Stimulated activated memory B cell treated with anti-CD40 and anti-IgM and Interleukin-4, amounts not matched to agents 10 μg/mL and 1 μg/mL and 100 μg/mL, for 72 hours (primary cell): Measurements from ENCODE around the gene SETX.
A peak's percentile ranks its signal among the peaks of the same experiment; 100 is the strongest.
"Not testable (repeated sequence)": the region's sequence is repeated elsewhere in the genome, so short reads cannot be mapped to it uniquely, and the experiment has no call there.

Source experiments
- ATAC-seq: fragments of 150-1000 bp; cut with Tn5 transposase; 2 replicates; pipeline ENCODE4 v1.10.0; 2021
- H3K27ac Mint-ChIP-seq: one replicate; pipeline ENCODE4 v1.8.0; 2022; ENCODE audit warnings: mild to moderate bottlenecking, mixed read lengths
- H3K27me3 Mint-ChIP-seq: one replicate; pipeline ENCODE4 v1.8.0; 2022; ENCODE audit warnings: mixed read lengths
- H3K36me3 Mint-ChIP-seq: one replicate; pipeline ENCODE4 v1.8.0; 2022; ENCODE audit warnings: mixed read lengths
- H3K4me1 Mint-ChIP-seq: one replicate; pipeline ENCODE4 v1.8.0; 2022; ENCODE audit warnings: mixed read lengths
- H3K4me3 Mint-ChIP-seq: one replicate; pipeline ENCODE4 v1.8.0; 2022; ENCODE audit warnings: mild to moderate bottlenecking, moderate library complexity, mixed read lengths
- H3K9me3 Mint-ChIP-seq: one replicate; pipeline ENCODE4 v1.8.0; 2022; ENCODE audit warnings: mixed read lengths

The SETX gene, protein sequence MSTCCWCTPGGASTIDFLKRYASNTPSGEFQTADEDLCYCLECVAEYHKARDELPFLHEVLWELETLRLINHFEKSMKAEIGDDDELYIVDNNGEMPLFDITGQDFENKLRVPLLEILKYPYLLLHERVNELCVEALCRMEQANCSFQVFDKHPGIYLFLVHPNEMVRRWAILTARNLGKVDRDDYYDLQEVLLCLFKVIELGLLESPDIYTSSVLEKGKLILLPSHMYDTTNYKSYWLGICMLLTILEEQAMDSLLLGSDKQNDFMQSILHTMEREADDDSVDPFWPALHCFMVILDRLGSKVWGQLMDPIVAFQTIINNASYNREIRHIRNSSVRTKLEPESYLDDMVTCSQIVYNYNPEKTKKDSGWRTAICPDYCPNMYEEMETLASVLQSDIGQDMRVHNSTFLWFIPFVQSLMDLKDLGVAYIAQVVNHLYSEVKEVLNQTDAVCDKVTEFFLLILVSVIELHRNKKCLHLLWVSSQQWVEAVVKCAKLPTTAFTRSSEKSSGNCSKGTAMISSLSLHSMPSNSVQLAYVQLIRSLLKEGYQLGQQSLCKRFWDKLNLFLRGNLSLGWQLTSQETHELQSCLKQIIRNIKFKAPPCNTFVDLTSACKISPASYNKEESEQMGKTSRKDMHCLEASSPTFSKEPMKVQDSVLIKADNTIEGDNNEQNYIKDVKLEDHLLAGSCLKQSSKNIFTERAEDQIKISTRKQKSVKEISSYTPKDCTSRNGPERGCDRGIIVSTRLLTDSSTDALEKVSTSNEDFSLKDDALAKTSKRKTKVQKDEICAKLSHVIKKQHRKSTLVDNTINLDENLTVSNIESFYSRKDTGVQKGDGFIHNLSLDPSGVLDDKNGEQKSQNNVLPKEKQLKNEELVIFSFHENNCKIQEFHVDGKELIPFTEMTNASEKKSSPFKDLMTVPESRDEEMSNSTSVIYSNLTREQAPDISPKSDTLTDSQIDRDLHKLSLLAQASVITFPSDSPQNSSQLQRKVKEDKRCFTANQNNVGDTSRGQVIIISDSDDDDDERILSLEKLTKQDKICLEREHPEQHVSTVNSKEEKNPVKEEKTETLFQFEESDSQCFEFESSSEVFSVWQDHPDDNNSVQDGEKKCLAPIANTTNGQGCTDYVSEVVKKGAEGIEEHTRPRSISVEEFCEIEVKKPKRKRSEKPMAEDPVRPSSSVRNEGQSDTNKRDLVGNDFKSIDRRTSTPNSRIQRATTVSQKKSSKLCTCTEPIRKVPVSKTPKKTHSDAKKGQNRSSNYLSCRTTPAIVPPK (N-terminal part only)

DNA sequence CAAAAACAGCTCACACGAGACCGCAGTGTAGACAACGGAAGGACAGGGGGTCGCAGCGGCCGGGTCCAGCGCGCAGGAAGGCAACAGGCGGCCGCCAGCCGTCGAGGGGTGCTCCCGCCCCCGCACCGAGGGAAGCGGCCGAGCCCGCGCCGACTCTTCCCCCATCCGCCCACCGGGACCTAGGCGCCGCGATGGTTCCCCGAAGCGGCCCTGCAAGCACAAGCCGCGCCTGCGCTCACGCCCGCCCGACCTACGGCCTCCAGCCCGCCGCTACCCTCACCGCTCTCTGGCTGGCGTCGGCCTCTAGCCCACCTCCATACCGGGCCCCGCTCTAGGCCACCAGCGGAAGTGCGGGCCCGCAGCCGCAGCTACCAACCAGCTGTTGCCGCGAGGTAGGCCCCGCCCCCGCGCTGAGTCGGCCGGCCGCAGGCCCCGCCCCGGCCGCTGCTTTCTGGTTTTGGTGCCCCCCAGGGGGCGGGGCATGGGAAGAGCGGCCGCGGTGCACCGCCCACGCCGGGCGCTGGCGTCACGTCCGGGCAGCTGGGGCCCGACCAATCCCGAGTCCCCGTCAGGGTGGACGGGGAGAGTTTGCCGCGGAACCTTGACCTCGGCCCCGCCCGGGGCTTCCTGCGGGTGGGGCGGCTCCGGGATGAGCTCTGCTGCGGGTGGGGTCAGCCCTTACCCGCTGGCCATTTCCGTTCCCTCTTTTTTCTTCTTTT, at the start of gene SETX:
Gene SETX (minus strand): TSS at position 350 of the 719 bp plus-strand sequence. CDS start 5,558 bp downstream, outside the sequence.
- H3K36me3 Mint-ChIP-seq, result peaks cover 28% of the 10 kb centered on the region
- peak within 1 kb of the TSS; percentile 82 for H3K4me3 Mint-ChIP-seq
- H3K4me1 Mint-ChIP-seq, result peaks cover 44% of the 10 kb centered on the region
- no peaks in the 10 kb centered on the region for H3K27me3 Mint-ChIP-seq
- ATAC-seq, result peak; percentile 96
- H3K27ac Mint-ChIP-seq, result peak within 1 kb of the TSS; percentile 99
- H3K9me3 Mint-ChIP-seq, result no peaks in the 10 kb centered on the region

DNA sequence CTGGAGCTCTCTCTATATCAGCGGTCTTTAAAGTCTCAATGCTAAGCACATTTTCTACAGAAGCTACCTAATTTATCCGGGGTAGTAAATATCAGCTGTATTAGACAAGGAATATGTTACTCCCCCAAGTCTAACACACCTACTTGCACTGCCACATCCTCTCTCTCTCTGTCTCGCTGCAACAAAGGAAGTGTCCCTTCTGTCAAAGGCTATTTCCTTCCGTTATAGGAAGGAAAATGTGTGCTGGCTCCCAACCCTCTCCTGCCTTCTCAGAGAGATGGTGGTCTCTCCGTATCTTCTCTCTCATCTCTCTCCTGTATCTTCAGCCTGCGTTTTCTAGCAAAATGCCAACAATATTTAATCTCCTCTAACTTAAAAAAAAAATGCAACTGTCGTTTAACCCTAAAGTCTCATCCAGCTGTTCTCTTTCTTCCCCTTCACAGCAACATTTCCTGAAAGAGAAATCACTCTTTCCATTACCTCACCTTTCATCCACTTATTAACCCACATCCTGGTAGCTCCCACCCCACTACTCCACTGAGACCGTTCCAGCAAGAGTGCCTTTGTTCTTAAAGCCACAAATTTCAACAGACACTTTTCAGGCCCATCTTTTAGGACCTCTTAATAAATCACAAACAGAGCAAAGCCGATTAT, 49.6 kb upstream of the SETX start:
- H3K36me3 Mint-ChIP-seq, result peaks cover 39% of the 10 kb centered on the region
- H3K27ac Mint-ChIP-seq, result peak overlapping the region; percentile 84
- no peak for ATAC-seq
- peaks cover 51% of the 10 kb centered on the region for H3K4me1 Mint-ChIP-seq
- no peaks in the 10 kb centered on the region for H3K27me3 Mint-ChIP-seq
- peak overlapping the region; percentile 3 for H3K4me3 Mint-ChIP-seq
- H3K9me3 Mint-ChIP-seq, result no peaks in the 10 kb centered on the region

DNA sequence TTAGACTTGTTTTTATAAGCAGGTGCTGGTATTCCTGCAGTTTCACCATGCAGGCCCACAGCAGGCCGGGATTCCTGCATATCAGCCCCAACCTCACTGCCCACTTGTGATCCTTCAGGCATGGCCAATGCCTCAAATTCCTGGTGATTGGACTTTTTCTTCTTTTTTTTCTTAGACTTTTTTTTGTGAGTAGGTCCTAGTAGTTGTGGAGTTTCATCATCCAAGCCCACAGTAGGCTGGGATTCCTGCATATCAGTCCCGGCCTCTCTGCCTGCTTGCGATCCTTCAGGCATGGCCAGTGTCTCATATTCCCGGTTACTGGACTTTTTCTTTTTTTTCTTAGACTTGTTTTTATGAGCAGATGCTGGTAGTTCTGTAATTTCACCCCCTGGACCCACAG, 47.0 kb upstream of the SETX start:
- H3K36me3 Mint-ChIP-seq, result peaks cover 48% of the 10 kb centered on the region
- peak overlapping the region; percentile 24 for H3K27ac Mint-ChIP-seq
- peaks cover 48% of the 10 kb centered on the region for H3K4me1 Mint-ChIP-seq
- ATAC-seq, result no peak
- no peaks in the 10 kb centered on the region for H3K9me3 Mint-ChIP-seq
- H3K27me3 Mint-ChIP-seq, result no peaks in the 10 kb centered on the region
- H3K4me3 Mint-ChIP-seq, result no peak overlapping the region

DNA sequence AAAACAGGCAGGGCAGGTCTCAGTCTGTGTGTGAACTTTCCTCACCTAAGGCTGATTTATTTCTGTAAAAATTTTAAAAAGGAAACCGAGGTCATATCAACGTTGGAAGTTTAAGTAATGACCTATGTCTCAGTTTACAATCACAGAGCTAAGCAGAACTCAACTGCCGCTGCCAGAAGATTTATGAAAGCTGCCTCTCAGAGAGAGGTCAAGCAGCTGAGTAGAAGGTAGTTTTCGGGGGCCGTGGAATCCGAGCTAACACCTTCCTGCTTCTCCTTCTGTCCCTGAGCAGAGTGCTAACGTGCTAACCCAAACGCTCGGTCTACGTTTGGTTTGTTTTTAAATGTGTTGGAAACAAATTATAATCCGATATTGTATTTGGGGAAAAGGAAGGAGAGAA, 40.8 kb upstream of the SETX start:
- H3K4me1 Mint-ChIP-seq, result peaks cover 7% of the 10 kb centered on the region
- no peaks in the 10 kb centered on the region for H3K27me3 Mint-ChIP-seq
- H3K9me3 Mint-ChIP-seq, result no peaks in the 10 kb centered on the region
- no peak overlapping the region for H3K27ac Mint-ChIP-seq
- no peak overlapping the region for H3K4me3 Mint-ChIP-seq
- H3K36me3 Mint-ChIP-seq, result peaks cover 55% of the 10 kb centered on the region
- no peak for ATAC-seq

DNA sequence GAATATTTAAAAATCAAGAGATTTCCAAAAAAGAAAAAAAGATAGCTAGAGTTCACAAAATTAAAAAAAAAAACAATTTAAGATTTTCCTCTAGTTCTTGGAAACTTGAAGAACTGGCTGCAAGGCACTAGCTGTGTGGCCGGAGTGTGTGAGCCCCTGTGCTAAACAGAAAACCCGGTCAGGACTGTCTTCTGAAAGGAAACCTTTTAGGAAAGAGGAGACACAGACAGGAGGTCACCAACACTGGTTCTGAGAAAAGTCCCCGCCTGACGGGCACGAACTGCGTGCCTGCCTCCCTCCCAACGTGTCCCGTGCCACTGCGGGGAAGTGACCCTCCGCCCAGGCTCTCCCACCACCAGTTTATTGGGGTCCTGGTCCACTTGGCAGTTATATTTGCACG, 36.7 kb upstream of the SETX start:
- peaks cover 70% of the 10 kb centered on the region for H3K36me3 Mint-ChIP-seq
- no peak for ATAC-seq
- H3K4me3 Mint-ChIP-seq, result no peak overlapping the region
- no peaks in the 10 kb centered on the region for H3K27me3 Mint-ChIP-seq
- no peaks in the 10 kb centered on the region for H3K9me3 Mint-ChIP-seq
- H3K27ac Mint-ChIP-seq, result no peak overlapping the region
- no peaks in the 10 kb centered on the region for H3K4me1 Mint-ChIP-seq

DNA sequence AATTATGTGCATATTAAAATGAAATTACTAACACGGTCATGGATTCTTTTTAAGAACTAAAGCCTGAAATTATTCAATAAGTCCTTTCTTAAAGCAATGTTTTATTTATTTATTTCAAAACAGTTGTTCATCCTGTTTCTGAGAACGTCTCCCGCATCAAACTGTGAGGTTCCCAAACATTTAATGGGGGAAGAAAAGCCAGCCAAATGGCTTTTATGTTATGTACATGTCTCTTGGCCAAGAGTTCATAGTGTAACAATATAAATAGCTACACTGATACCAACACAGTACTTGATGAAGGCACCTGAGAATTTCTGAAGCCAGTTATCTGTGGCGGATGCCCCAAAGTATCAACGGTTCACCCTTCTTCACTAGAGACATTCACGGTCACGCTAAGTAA, 36.2 kb upstream of the SETX start:
- Mint-ChIP-seq H3K4me1 (no peaks in the 10 kb centered on the region), H3K27ac (no peak overlapping the region), H3K27me3 (no peaks in the 10 kb centered on the region), H3K4me3 (no peak overlapping the region), H3K9me3 (no peaks in the 10 kb centered on the region), H3K36me3 (peaks cover 70% of the 10 kb centered on the region)
- no peak for ATAC-seq

DNA sequence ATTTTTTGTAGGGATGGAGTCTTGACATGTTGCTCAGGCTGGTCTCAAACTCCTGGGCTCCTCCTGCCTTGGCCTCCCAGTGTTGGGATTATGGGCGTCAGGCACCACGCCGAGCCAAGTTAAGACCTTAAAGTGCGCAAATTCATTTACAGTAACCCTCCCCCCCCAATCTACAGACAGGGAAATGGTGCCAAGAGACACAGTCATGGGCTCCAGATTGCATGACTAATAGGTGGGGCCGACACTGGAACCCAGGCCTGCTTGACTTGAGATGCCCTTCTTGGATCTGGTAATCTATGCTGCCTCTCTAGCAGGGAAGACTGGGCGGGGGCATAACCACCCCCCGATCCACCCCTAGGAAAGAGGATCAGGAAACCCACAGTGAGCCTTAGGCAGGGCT, 32.3 kb upstream of the SETX start:
- ATAC-seq, result no peak
- H3K9me3 Mint-ChIP-seq, result no peaks in the 10 kb centered on the region
- no peaks in the 10 kb centered on the region for H3K27me3 Mint-ChIP-seq
- H3K36me3 Mint-ChIP-seq, result peaks cover 70% of the 10 kb centered on the region
- peaks cover 37% of the 10 kb centered on the region for H3K4me1 Mint-ChIP-seq
- no peak overlapping the region for H3K4me3 Mint-ChIP-seq
- peak overlapping the region; percentile 94 for H3K27ac Mint-ChIP-seq

DNA sequence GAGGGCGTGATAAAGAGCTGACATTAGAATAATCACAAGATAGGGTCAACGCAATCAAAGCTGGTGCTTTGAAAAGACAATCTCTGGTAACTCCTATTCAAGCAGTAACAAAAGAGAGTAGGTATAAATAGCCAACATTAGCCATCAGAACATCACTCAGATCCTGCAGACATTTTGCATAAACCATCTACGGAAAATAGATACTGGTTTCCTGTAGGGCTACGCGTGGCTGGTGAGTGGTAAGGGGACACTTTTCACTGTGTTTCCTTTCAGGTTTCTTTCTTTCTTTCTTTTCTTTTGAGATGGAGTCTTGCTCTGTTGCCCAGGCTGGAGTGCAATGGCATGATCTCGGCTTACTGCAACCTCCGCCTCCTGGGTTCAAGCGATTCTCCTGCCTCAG, 29.6 kb upstream of the SETX start:
- peak; percentile 74 for ATAC-seq
- Mint-ChIP-seq H3K27ac (peak overlapping the region; percentile 94), H3K9me3 (no peaks in the 10 kb centered on the region), H3K36me3 (peaks cover 53% of the 10 kb centered on the region), H3K4me1 (peaks cover 53% of the 10 kb centered on the region), H3K27me3 (no peaks in the 10 kb centered on the region), H3K4me3 (peak overlapping the region; percentile 66)

DNA sequence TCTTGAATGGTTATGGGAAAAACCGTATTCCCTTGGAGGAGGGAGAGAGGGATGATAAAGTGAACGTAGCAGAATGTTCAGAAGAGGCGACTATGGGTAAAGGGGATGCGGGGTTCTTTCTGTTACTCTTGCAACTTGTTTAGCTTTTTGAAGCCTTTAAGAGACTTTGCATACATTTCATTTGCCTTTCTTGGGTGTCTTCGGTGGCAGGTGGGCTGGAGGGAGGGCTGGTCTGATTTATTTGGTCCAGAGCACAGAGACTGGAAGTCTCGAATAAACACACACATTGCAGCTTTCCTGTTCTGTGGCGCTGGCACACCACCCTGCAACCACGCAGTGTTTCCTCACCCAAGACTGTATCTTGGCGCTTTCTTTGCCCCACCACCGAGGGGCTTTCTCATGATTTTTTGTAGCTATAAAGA, 28.7 kb upstream of the SETX start:
- H3K36me3 Mint-ChIP-seq, result peaks cover 47% of the 10 kb centered on the region
- peak overlapping the region; percentile 66 for H3K4me3 Mint-ChIP-seq
- peak overlapping the region; percentile 94 for H3K27ac Mint-ChIP-seq
- H3K9me3 Mint-ChIP-seq, result no peaks in the 10 kb centered on the region
- peak; percentile 85 for ATAC-seq
- H3K27me3 Mint-ChIP-seq, result no peaks in the 10 kb centered on the region
- peaks cover 53% of the 10 kb centered on the region for H3K4me1 Mint-ChIP-seq

DNA sequence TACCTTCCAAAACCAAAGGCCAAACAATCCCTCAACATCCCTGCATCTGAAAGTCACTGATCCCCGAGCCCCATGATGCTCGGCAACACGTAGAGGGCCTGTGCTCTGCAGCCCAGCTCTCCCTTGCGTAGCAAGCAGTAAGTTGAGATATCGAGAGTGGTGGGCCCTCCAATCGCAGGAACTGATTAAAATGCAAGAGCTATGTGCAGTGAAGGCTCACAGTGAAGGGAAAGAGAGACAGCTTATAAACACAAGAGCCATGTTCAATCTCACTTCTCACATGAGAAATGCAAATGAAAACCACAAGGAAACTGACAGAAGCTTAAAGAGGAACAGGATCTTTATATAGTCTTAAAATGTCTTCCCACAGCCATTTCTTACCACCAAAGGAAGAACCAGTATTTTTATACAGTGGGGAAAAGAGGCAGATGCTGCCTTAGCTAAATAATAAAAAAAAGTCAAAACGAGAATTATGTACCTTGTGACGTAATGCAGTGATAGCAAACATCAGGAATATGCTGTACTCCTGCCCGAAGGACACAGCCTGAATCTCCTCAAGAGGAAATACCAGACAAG, 27.3 kb upstream of the SETX start:
- peak overlapping the region; percentile 75 for H3K4me3 Mint-ChIP-seq
- no peaks in the 10 kb centered on the region for H3K27me3 Mint-ChIP-seq
- H3K4me1 Mint-ChIP-seq, result peaks cover 53% of the 10 kb centered on the region
- H3K36me3 Mint-ChIP-seq, result peaks cover 32% of the 10 kb centered on the region
- H3K9me3 Mint-ChIP-seq, result no peaks in the 10 kb centered on the region
- ATAC-seq, result peak; percentile 87
- H3K27ac Mint-ChIP-seq, result peak overlapping the region; percentile 94

DNA sequence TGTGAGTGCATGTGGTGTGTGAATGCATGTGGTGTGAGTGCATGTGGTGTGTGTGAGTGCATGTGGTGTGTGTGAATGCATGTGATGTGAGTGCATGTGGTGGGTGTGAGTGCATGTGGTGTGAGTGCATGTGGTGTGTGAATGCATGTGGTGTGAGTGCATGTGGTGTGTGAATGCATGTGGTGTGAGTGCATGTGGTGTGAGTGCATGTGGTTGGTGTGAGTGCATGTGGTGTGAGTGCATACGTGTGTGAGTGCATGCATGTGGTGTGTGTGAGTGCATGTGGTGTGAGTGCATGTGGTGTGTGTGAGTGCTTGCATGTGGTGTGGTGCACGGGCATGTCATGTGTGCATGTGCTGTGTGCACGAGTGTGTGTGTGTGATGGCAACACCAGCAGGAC, 23.6 kb upstream of the SETX start:
- not testable (repeated sequence) for H3K4me3 Mint-ChIP-seq, H3K27me3 Mint-ChIP-seq, H3K27ac Mint-ChIP-seq, ATAC-seq, H3K9me3 Mint-ChIP-seq
- Mint-ChIP-seq H3K36me3 (peaks cover 11% of the 10 kb centered on the region), H3K4me1 (peaks cover 46% of the 10 kb centered on the region)

DNA sequence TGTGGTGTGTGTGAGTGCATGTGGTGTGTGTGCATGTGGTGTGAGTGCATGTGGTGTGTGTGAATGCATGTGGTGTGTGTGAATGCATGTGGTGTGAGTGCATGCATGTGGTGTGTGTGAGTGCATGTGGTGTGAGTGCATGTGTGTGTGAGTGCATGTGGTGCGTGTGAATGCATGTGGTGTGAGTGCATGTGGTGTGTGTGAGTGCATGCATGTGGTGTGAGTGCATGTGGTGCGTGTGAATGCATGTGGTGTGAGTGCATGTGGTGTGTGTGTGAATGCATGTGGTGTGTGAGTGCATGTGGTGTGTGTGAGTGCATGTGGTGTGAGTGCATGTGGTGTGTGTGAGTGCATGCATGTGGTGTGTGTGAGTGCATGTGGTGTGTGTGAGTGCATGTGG, 23.0 kb upstream of the SETX start:
- not testable (repeated sequence) for H3K27ac Mint-ChIP-seq, ATAC-seq, H3K4me3 Mint-ChIP-seq, H3K27me3 Mint-ChIP-seq, H3K9me3 Mint-ChIP-seq
- peaks cover 46% of the 10 kb centered on the region for H3K4me1 Mint-ChIP-seq
- peaks cover 11% of the 10 kb centered on the region for H3K36me3 Mint-ChIP-seq

DNA sequence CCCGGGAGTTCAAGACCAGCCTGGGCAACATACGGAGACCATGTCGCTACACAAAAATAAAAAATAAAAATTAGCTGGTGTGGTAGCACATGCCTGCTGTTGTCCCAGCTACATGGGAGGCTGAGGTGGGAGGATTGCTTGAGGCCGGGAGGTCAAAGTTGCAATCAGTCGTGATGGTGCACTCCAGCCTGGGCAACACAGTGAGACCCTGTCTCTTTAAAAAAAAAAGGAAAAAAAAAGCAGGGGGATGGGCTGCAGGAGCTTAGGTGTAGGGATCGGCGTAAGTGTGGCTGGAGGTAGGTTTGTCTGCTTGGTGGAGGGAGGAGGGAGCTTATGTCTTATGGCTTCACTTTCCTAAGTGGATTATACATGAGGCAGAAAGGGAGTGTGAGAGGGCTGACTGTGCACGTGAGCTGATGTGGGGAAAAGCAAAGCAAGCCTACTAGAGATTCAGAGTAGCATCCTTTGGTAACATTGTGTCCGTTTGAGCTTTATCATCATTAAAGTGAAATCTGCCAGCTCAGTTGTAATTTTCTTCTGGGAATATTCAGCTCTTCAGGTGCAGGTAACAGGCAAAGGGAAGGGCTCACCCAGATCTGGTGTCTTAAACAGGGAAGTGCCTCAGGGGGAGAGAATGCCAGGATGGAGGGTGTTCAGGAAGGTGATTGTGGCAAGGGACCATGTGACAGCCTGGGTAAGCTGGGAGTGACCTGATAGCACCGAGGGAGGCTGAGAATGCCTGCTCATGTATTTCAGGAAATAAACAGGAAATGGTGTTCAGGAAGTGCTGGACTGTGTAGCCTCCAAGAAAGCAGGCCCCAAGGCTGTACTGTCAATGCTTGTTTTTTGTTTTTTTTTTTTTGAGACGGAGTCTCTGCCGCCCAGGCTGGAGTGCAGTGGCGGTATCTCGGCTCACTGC, 17.6 kb upstream of the SETX start:
- ATAC-seq, result peak; percentile 25
- Mint-ChIP-seq H3K27ac (peak overlapping the region; percentile 87), H3K27me3 (no peaks in the 10 kb centered on the region), H3K4me1 (peaks cover 38% of the 10 kb centered on the region), H3K36me3 (peaks cover 5% of the 10 kb centered on the region), H3K9me3 (no peaks in the 10 kb centered on the region), H3K4me3 (peak overlapping the region; percentile 57)
